NCI-H1417 treated with DMSO at 0.1 percent for 48 hours (cell line): Measurements from ENCODE around the gene MITF.

Experiments used
- DNase-seq: peaks from one replicate; lab custom pipeline; 2025; lab: John Stamatoyannopoulos, UW

Gene MITF, protein sequence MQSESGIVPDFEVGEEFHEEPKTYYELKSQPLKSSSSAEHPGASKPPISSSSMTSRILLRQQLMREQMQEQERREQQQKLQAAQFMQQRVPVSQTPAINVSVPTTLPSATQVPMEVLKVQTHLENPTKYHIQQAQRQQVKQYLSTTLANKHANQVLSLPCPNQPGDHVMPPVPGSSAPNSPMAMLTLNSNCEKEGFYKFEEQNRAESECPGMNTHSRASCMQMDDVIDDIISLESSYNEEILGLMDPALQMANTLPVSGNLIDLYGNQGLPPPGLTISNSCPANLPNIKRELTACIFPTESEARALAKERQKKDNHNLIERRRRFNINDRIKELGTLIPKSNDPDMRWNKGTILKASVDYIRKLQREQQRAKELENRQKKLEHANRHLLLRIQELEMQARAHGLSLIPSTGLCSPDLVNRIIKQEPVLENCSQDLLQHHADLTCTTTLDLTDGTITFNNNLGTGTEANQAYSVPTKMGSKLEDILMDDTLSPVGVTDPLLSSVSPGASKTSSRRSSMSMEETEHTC

DNA sequence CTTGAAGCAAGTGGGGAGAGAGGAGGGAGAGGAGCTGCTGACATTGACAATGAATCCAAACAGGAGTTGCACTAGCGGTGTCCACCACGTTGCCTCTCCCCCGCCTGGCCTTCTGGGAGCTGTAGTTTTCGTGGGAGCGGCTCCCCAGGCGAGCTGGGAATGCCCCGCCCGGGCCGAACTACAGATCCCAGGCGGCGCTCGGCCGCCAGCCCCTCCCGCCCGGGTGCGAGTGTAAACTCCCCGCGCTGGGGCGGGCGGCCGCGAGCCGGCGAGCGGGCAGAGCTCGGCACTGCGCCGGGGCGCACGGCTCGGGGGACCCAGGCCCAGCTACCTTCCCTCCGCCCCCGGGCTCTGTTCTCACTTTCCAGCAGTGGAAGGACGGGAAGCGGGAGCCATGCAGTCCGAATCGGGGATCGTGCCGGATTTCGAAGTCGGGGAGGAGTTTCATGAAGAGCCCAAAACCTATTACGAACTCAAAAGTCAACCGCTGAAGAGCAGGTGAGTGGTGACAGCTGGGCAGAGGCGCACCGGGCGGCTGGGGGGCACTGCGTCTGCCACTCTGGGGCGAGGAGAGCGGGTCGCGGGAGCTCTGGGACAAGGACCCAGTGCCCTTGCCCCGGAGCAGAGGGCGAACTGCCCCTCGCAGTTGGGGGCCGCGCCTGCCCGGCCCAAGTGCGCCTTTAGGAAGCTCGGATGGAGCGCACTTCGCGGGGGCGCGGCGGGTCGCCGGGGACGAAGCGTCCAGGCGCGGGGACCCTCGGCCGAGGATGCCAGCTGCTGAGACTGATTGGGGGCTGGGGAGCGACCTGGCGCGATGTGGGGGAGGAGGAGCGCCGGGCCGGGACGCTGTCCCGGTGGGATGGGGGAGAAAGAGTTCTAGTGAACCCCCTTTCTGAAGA lies at the start of gene MITF:
MITF (plus strand) TSS at position 261 of the 899 bp plus-strand sequence; CDS start at position 395, 134 bp downstream.
- peak; percentile 5 for DNase-seq

DNA sequence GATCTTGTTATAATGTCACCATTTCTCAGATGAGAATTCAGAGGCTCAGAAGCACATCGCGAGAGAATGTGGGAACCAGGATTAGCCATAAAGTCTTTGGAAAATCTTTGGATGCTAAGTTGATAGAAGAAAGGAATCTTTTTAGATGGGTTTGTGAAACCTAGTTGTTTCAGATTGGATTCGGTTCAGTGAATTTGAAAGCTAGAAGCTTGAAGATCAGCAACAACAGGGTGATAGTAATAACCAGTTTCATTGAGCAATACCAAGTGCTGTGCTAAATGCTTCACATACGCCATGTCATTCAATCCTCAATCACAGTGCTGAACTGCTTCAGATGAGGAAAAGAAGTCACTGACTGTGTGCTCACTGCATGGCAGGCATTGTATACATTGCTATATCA lies 47.4 kb upstream of the MITF start:
- DNase-seq, result no peak

DNA sequence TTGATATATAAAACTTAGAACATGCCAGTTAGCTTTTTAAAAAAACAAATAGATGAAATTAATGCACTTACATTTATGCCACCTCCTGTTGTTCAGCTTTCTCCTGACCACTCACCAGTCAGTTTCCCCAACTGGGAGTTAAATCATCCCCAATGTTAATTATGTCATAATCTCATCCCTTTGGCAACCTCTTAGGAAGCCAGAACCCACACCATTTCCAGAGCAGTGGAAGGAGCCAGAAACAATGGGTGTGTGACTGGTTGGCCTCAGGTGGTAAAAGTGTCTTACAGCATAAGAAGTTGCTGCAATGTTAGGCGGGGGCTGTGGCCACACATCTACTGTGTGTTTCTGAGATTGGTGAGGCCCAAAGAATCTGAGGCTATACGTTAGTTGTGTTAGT lies 46.5 kb upstream of the MITF start:
- DNase-seq, result no peak

DNA sequence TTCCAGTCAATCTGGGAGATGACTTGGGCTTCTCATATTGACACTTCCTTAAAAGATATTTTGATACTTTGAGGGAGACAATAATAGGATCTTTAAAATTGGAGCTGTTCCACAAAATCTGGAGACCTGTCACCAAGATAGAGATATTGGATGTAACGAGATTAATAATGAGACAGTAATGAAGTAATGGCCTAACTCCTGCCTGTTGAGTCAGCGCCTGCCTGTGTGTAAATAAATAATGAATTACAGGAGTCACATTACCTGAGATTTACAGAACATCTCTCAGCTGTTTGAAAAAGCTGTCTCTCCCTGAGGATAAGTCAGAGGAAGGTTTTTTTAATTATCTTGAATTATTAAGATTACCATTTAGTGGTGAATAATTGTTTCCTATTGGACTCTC lies 43.8 kb upstream of the MITF start:
- DNase-seq, result no peak

DNA sequence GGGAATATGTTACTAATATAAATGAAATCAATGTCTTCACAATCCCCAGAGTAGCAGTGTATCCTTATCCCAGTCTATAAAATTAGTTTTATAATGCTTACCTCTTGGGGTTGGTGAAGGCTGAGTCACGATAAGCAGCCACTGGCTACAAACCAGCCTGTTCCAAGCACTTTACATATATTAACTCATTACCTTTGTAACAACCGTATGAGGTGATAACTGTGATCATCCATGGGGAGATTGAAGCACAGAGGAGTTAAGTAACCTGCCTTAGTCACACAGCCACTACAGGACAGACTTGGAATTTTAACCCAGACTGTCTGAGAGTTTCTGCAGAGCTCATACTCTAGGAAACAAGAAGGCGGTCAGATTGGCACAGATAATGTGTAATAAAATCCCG lies 43.3 kb upstream of the MITF start:
- no peak for DNase-seq

DNA sequence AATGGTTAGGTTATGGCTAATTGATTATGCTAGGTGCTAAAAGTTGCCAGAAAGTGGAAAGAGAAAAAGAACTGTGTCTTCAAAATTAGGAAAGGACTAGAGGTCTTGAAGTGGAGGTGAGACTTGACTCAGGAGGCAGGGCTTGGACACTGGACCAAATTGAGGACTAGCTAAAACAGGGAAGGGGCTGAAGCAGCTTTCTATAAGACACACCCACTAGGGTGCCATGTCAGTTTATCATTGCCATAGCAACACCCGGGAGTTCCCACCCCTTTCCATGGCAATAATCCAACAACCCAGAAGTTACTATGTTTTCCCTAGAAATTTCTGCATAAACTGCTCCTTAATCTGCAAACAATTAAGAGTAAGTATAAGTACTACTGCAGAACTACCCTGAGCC lies 42.9 kb upstream of the MITF start:
- DNase-seq, result no peak

DNA sequence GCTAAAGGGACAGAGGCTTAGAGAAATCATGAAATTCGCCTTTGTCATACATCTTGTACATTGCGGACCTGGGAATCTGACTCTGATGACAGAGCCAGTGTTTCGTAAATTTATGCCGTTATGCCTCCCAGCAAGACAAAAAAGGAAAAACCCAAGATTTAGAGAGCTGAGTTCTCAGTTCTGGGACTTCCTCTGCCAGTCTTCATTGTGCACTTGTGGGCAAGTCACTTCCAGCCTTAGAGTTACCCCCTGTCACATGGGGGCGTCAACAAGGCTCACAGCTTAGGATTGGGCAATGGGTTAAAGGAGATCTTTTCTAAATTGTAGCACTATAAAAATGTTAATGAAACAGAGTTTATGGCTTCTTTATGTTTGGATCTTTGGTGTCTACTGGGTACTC lies 41.9 kb upstream of the MITF start:
- DNase-seq, result no peak

DNA sequence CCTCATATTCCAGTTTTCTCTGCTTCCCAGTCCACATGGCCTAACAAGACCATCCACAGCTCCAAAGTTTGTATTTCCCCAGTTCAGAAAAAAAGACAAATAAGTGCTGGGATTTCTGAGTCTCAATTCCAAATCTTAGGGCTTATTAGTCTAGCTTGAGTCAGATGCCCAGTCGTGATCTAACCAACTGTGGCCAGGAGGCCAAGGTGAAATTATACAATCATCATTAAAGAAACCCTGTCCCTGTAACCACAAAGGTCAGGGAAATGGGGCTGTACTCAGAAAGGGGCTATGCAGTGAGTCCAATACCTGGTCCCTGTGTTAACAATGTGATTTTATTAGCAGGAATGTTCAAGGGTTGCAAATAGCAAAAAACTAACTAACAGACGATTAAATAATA lies 40.5 kb upstream of the MITF start:
- no peak for DNase-seq

DNA sequence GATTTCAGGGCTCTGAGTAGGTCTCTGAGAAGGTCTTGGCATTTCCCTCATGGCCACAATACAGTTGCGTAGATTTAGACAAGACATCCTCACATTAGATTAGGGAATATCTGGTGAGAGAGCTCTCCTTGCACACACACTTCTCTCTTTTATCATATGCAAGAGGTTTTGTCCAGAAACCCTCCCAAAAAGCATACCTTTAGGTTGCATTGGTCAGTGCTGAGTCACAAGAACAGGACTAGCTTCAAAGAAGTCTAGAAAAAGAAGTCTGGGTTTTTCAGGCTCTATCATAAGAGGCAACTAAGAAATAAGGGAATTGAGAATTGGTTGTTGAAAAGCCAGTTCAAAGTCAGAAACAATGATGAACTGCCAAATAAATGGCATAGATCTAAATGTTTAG lies 40.1 kb upstream of the MITF start:
- no peak for DNase-seq

DNA sequence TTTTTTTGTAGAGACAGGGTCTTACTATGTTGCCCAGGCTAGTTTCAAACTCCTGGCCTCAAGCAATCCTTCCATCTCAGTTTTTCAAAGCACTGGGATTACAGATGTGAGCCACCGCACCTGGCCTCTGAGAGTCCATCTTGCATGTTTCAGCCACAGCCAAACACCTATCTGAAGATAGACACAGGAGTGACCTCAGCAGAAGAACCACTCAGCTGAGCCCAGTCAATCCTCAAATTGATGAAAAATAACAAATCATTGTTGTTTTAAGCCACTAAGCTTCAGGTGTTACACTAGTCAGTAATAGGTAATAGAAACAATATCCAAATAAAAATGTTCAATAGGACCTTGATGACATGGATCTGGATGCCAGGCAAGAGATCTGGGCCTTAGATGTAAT lies 38.3 kb upstream of the MITF start:
- no peak for DNase-seq

DNA sequence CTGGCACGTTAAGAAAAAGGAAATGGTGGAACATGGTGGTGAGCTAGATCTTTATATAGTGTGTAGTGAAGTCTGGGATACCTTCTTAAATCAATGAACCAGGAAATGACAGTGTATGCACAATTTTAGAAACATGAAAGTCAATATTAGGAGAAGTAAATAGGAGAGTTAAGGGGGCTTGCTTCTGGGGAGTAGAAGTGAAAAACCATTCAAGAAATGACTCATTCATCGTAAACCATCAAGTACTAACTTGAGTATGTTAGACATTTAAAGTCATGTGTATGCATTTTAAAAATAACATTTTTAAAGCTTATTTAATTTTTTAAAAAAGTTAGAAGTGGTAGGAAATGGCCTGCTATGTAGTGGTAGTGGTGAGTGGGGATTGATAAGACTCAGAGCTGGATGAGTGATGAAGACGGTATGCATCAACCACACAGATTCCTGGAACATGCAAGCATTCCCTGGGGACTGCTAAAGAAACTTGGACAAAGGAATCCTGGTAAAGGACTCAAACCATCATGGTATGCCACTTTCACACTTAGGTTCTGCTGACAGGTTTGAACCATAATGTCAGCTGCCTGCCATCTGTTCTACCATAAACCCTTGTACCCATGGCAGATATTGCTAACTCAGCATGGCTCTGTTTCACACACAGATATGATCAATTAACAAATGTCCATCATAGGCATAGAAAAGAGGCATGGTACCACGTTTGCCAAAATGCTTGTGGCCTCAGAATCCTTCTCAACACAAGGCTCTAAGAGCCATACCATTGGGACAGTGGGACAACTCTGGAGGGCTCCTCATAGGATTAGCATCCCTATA lies 28.9 kb upstream of the MITF start:
- DNase-seq, result no peak

DNA sequence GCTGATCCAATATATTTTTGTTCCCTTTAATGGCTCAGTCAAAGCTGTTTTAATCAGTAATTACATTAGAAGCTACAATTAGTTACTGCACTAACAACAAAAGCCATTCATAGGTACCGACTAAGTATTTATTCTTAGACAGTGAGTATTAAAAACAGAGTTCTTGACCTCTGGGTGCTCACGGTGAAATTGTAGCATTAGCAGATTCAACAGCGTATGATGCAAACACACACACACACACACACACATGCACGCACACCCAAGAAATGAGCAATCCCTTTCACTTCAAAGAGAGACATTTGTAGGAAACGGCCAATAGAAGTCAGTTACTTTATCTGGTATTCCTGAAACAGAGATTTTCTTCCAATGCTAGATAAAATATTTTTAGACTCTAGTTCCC lies 27.0 kb upstream of the MITF start:
- DNase-seq, result no peak

DNA sequence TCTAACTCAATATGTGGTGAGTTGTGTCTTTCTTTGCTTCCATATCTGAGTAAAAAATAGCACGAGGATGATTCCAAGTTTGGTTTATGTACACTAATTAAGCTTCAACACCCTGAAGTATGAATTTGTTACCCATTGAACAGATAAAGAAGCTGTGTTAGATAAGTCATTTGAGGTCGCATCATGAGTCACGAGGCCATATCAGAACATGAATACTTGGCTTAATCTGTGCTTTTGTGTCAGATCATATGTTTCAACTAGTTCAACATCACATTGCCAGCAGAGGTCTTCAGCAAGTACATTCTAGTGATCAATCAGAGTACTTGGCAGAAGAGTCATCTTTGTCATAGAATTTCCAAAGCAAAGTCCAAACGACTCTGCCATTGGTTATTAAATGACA lies 26.3 kb upstream of the MITF start:
- DNase-seq, result no peak

DNA sequence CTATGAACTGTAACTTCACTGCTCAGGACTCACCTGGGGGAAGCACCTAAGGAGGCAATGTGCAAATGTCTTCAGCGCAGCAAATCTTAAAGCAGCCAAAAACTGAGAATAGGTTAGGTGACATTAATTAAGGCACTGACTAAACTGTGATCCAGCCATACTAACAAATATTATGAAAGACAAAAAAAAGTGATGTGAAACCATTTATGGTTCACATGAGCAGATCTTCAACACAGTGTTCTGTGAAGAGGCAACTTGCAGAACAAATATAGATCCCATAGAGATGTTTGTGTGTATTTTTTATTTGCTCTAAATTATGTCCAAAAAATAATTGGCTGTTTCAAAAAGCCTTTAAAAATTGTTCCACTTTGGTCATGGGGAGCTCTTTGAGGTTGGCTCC lies 24.1 kb upstream of the MITF start:
- DNase-seq, result no peak

DNA sequence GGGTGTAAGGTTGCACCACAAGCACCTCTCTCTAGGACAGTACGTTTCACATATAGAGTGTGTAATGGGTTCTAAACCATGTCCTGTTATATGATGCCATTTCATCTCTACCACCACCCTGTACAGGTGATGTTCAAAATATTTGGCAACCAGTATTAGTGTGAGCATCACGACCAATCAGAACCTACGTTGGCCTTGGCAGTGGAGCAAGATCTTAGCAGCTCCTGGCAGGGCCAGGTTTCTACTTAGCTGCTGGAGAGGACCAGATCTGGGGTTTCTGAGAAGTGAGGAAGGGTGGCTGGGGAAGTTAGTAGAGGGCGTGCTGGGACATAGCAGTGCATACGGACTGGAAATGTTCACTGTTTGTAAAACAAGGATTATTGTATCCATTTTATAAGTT lies 23.1 kb upstream of the MITF start:
- DNase-seq, result no peak

DNA sequence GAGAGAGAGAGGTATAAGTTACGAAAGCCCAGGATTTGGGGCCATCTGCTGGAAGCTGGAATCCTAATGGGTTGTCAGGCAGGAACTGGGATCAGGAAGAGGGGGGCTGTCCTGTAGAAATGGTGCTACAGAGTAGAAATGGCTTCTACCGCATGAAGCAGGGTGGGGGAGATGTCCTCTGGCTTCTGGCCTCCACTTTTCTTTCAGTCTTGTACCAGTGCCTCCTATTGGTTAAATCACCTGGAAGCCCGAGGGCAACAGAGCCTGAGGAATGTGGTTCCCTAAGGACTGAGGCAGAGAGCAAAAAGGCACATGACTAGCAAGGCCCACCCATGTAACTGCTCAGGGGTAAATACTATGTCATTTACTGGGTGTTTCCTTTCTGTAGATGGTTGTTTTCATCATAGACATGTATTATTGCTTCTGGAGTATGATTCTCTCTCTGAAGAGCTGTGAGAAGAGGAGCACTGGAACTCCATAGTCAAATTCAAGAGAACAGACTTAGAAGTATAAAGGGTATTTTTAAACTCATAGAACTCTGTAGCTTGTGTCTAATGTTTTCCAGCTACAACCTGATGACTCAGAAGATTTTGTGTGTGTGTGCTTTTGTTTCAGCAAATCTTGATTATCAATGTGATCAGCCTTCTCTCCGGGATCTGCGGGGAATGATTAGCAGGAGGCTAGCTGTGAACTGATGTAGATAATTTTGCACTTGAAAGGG lies 20.2 kb upstream of the MITF start:
- DNase-seq, result no peak

DNA sequence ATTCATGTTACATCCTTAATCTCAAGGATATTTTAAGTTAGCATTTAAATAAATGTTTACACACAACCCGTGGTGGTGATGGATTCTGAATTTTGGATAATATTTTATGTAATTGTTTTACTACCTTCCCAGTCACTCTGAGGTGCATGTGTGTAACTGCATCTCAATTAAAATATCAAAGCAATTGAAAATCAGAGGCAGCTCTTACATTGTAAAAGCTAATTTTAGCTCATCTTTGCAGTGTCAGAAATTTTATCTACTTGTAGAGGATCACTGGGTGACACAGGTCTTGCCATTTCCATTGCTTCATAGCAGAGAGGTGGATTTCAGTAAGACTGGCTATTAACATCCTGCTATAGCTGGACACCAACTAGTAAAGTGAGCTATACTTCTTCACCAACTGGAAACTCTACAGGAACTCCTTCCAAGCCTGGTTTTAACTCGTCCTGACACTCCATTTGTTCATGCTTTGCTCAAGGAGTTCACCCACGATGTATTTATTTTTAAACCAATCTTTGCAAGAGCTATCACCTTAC lies 19.6 kb upstream of the MITF start:
- no peak for DNase-seq

DNA sequence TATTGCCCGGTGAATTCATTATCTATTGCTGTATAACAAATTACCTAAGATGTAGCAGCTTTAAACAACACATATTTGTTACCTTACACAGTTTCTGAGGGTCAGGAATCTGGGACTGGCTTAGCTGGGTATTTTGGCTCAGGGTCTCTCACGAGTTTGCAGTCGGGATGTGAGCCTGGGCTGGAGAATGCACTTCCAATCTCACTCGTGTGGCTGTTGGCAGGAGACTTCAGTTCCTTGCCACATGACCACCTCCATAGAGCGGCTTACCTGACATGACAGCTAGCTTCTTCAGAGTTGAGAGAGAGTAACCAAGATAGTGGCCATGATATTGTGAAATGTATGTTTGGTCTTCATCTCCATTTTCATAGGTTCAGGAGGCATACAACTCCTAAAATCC lies 18.4 kb upstream of the MITF start:
- DNase-seq, result no peak

DNA sequence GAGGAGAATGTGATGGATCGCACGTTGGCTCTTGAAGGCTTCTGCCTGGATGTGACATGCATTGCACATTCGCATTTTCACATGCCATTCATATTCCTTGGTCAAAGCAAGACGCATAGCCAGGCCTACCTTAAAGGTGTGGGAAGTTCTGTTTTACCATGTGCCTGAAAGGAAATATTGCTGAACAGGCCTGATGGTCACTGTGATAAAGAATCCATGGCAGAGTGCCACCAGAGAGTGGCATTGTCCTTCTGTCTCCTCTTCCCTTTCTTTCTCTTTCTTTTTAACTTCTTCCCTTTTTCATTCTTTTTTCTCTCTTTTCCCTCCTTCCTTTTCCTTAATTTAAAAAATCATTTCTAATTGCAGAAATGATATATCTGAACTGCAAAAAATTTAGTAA lies 15.9 kb upstream of the MITF start:
- DNase-seq, result no peak

DNA sequence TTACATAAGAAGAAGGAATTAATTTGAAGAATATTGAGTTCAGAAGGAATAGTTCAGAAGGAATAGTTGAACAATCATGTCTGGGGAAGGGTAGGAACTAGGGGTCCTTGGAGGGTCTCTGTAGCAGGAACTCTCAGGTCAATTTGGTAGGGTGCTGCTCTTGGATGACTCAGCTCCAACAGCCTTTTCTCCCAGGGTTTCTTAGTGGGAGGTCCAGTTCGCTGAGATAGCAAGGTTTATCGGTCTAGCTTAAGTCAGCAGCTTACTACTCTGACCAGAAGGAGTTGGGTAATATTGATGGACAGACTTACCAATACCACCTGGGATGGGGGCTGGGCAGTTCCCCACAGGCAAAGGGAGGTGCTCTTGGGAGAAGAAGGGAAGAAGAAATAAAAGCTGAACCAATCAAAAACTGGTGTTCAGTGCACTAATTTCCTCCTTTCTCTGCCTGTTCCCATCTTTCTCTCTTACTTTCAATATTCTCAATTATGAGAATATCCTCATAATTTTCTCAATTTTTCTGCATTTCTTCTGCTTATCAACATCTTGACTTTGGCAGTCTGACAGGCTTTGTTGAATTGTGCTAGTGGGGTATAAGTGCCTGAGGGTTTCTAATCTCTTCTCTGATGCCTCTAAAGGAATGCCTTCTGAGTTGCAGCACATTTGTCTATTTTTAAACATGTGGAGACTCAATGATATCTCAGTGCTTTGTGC lies 14.4 kb upstream of the MITF start:
- no peak for DNase-seq
